K562 (cell line): ENCODE measurements around the gene NCOA3. TPM values are rescaled to one million over a fixed set of nuclear protein-coding genes. Genes with fewer than 3 reads are reported as not detected.

ENCODE experiments used
- C11orf30 ChIP-seq: fragments of 450-650 bp; IDR thresholded peaks from 2 replicates; pipeline ENCODE4 v1.6.1; 2016; ENCODE audit warnings: low read depth, mild to moderate bottlenecking
- CXXC5 ChIP-seq: fragments of 250-450 bp; sonication (Bioruptor Pico); IDR thresholded peaks from 2 replicates; pipeline ENCODE4 v1.8.0; 2022; ENCODE audit warnings: inconsistent platforms, mild to moderate bottlenecking, moderate library complexity
- FOXK1 ChIP-seq: sonication (generic); formaldehyde crosslinking; IDR thresholded peaks from 2 replicates; pipeline ENCODE4 v1.8.0; 2022; ENCODE audit warnings: missing genetic modification reagents, mild to moderate bottlenecking, borderline replicate concordance
- KAT8 ChIP-seq: fragments of 450-650 bp; IDR thresholded peaks from 2 replicates; pipeline ENCODE4 v1.6.1; 2016; ENCODE audit warnings: low read depth, mild to moderate bottlenecking
- MAFF ChIP-seq: IDR thresholded peaks from 2 replicates; pipeline ENCODE4 v1.6.1; 2012; ENCODE audit warnings: low read length, improper control_type of control experiment
- MXI1 ChIP-seq: IDR thresholded peaks from 2 replicates; pipeline ENCODE4 v1.6.1; 2011; ENCODE audit warnings: low read depth, mild to moderate bottlenecking, improper control_type of control experiment, low read length
- NR2C1 ChIP-seq, 2 experiments: fragments of 450-650 bp; IDR thresholded peaks; 2 replicates each; pipeline ENCODE4 v1.6.1; 2017; ENCODE audit warnings: mild to moderate bottlenecking in 2 of 2, antibody characterized with exemption in 1 of 2, inconsistent platforms in 1 of 2, missing compliant biosample characterization in 1 of 2, missing genetic modification characterization in 1 of 2
- SPI1 ChIP-seq: IDR thresholded peaks from 2 replicates; pipeline ENCODE4 v1.6.1; 2011; ENCODE audit warnings: low read depth, low read length, control low read depth, borderline replicate concordance
- TEAD4 ChIP-seq, 2 experiments: sonication (generic) in 1 of 2; formaldehyde crosslinking in 1 of 2; IDR thresholded peaks; 2 replicates each; pipeline versions ENCODE4 v1.6.1 to v1.8.0; 2012 to 2022; ENCODE audit warnings: borderline replicate concordance in 1 of 2, inconsistent platforms in 1 of 2, low read length in 1 of 2, mild to moderate bottlenecking in 1 of 2, missing genetic modification reagents in 1 of 2
- TRIM28 ChIP-seq: fragments of 450-650 bp; IDR thresholded peaks from 2 replicates; pipeline ENCODE4 v1.6.1; 2017
- ZBTB1 ChIP-seq: sonication (generic); formaldehyde crosslinking; IDR thresholded peaks from 2 replicates; pipeline ENCODE4 v1.8.1; 2023; ENCODE audit warnings: missing genetic modification reagents, low read depth, mild to moderate bottlenecking, borderline replicate concordance
- ZBTB7A ChIP-seq: IDR thresholded peaks from 2 replicates; pipeline ENCODE4 v1.6.1; 2011; ENCODE audit warnings: low read depth, mild to moderate bottlenecking, low read length, moderate library complexity, borderline replicate concordance; ENCODE audit not compliant: control insufficient read depth
- ZC3H11A ChIP-seq: IDR thresholded peaks from 2 replicates; pipeline ENCODE4 v1.6.1; 2012; ENCODE audit warnings: low read depth, low read length, improper control_type of control experiment
- ZNF316 ChIP-seq: fragments of 450-650 bp; IDR thresholded peaks from 2 replicates; pipeline ENCODE4 v1.6.1; 2016
- ZNF436 ChIP-seq: fragments of 250-450, 450-650 bp; sonication (Bioruptor Pico); formaldehyde crosslinking; IDR thresholded peaks from 2 replicates; pipeline ENCODE4 v1.7.0; 2020; ENCODE audit warnings: mild to moderate bottlenecking
- polyA plus RNA-seq, 8 experiments: library from polyadenylated mRNA; depleted of rRNA in 4 of 8; stranded (reverse) in 5 of 8; unstranded in 3 of 8; fragments of >200 nt; fragmentation: Nextera tagmentation in 2 of 8; fragmentation: Illumina TruSeq in 1 of 8; extraction: Ambion mirVana in 2 of 8; extraction: Trizol in 1 of 8; gene quantifications; 2 replicates each; pipeline versions ENCODE4 v1.2.1 to v1.2.3, GENCODE V29; 2011 to 2014; ENCODE audit warnings: inconsistent platforms in 1 of 8, missing spikeins in 1 of 8
- total RNA-seq, 7 experiments: library from RNA; depleted of rRNA in 6 of 7; stranded (reverse); fragments of >200 nt in 6 of 7; fragmentation: Illumina TruSeq in 2 of 7; extraction: Trizol in 2 of 7; gene quantifications; 2 replicates each; pipeline versions ENCODE4 v1.2.1 to v1.2.3, GENCODE V29; 2011 to 2021; ENCODE audit warnings: low replicate concordance in 1 of 7
- TF ChIP-seq, protein P1 (sequence below), 2 experiments: fragments of 200-800 bp in 1 of 2; sonication (Bioruptor generic) in 1 of 2; sonication (generic) in 1 of 2; formaldehyde crosslinking in 1 of 2; IDR thresholded peaks in 1 of 2; conservative IDR thresholded peaks in 1 of 2; 2 replicates each; pipeline versions ENCODE4 v1.5.0 to v1.6.1; 2016 to 2020; ENCODE audit warnings: missing compliant biosample characterization in 1 of 2, missing genetic modification characterization in 1 of 2, missing genetic modification reagents in 1 of 2
- TF ChIP-seq, protein P2 (sequence below): fragments of 450-650 bp; formaldehyde crosslinking; IDR thresholded peaks from 2 replicates; pipeline ENCODE4 v1.4.0; 2022; ENCODE audit warnings: missing genetic modification characterization
- TF ChIP-seq, protein P3 (sequence below), 2 experiments: fragments of 450-650 bp; conservative IDR thresholded peaks; 2 replicates each; pipeline ENCODE4 v1.6.1; 2017; ENCODE audit warnings: mild to moderate bottlenecking in 2 of 2, moderate library complexity in 2 of 2
- TF ChIP-seq, protein P4 (sequence below): fragments of 450-650 bp; formaldehyde crosslinking; conservative IDR thresholded peaks from 2 replicates; pipeline ENCODE4 v1.4.0; 2022; ENCODE audit warnings: mild to moderate bottlenecking, missing genetic modification characterization

Gene NCOA3
- total and polyA plus RNA-seq, 9 of the 15 experiments (the other 6 are each of a cell fraction or from before 2014, with no cell fraction given) = 3.2 to 24.3 (median 14.4) TPM

DNA sequence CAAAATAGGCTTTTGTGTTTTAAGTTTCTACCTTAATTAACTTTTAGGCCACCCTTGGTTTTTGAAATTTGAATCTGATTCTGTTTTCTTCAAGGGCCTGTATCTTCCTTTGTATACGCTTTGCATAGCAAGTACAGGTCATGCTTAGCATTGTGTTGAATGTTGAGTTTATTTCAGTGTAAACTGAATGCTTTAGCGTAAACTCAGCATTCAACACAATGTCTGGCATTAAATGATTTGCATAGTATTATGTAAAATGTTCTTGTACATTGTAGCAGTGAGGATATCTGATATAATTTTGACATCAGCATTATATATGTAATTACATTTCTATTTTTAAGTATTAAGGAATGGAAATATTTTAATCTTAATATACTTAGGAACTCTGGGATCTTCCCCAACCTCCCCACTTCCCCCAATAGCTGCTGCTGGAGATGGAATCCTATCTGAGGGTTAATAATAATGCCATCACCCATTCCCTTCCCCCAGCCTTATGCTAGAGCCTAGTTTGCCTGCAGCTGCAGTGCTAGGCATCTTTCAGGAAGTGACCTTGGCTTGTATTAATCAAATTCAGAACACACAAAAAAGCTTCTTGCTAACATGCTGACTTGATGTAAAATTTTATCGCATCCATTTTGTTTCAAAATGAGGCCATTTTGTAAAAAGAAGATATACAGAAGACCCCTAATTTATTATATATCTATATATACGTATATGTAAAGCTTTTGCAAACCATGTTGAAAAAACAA, 73.1 kb downstream of the NCOA3 start (continued):
- TF ChIP-seq CXXC5 (CRISPR knock-in tag) = peak; percentile 21; the same call in 1 of the 2 replicates
- TF ChIP-seq, protein P1, sequence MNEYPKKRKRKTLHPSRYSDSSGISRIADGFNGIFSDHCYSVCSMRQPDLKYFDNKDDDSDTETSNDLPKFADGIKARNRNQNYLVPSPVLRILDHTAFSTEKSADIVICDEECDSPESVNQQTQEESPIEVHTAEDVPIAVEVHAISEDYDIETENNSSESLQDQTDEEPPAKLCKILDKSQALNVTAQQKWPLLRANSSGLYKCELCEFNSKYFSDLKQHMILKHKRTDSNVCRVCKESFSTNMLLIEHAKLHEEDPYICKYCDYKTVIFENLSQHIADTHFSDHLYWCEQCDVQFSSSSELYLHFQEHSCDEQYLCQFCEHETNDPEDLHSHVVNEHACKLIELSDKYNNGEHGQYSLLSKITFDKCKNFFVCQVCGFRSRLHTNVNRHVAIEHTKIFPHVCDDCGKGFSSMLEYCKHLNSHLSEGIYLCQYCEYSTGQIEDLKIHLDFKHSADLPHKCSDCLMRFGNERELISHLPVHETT (CRISPR knock-in tag; conservative IDR thresholded peaks at IDR 0.05 in 1 of 2, IDR thresholded peaks at IDR 0.05 in 1 of 2) = peak in 1 of 2 experiments; percentile 42; a peak in 1 of 4 replicates
- TF ChIP-seq ZBTB7A = no peak
- TF ChIP-seq TEAD4 (IDR thresholded peaks at IDR 0.05; ENCODE audit: low read length) = peak; percentile 55; the same call in 1 of the 2 replicates
- no peak for TF ChIP-seq TEAD4 (CRISPR knock-in tag; IDR thresholded peaks at IDR 0.05; ENCODE audit: borderline replicate concordance)
- no peak for TF ChIP-seq FOXK1
- TF ChIP-seq, protein P2, sequence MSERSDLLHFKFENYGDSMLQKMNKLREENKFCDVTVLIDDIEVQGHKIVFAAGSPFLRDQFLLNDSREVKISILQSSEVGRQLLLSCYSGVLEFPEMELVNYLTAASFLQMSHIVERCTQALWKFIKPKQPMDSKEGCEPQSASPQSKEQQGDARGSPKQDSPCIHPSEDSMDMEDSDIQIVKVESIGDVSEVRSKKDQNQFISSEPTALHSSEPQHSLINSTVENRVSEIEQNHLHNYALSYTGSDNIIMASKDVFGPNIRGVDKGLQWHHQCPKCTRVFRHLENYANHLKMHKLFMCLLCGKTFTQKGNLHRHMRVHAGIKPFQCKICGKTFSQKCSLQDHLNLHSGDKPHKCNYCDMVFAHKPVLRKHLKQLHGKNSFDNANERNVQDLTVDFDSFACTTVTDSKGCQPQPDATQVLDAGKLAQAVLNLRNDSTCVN (CRISPR knock-in tag) = no peak
- peak; percentile 29; the same call in 1 of the 2 replicates for TF ChIP-seq C11orf30
- no peak for TF ChIP-seq MAFF
- no peak for TF ChIP-seq ZNF436
- TF ChIP-seq NR2C1 (IDR thresholded peaks at IDR 0.05) = 0 out of 2 replicates have a peak, but pooled peaks have one; percentile 13
- no peak for TF ChIP-seq NR2C1 (tag; IDR thresholded peaks at IDR 0.05)
- peak; percentile 54; the same call in 1 of the 2 replicates for TF ChIP-seq SPI1
- TF ChIP-seq KAT8 = peak; percentile 86
- no peak for TF ChIP-seq ZBTB1 (CRISPR knock-in tag)
- TF ChIP-seq ZC3H11A = peak; percentile 67; the same call in 1 of the 2 replicates
- no peak for TF ChIP-seq MXI1
- TF ChIP-seq ZNF316 = peak; percentile 41; the same call in 1 of the 2 replicates
- TF ChIP-seq, protein P3, sequence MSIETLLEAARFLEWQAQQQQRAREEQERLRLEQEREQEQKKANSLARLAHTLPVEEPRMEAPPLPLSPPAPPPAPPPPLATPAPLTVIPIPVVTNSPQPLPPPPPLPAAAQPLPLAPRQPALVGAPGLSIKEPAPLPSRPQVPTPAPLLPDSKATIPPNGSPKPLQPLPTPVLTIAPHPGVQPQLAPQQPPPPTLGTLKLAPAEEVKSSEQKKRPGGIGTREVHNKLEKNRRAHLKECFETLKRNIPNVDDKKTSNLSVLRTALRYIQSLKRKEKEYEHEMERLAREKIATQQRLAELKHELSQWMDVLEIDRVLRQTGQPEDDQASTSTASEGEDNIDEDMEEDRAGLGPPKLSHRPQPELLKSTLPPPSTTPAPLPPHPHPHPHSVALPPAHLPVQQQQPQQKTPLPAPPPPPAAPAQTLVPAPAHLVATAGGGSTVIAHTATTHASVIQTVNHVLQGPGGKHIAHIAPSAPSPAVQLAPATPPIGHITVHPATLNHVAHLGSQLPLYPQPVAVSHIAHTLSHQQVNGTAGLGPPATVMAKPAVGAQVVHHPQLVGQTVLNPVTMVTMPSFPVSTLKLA (conservative IDR thresholded peaks at IDR 0.05) = 0 out of 4 replicates have a peak, but pooled peaks of 1 of the 2 experiments have one; percentile 18
- TF ChIP-seq, protein P4, sequence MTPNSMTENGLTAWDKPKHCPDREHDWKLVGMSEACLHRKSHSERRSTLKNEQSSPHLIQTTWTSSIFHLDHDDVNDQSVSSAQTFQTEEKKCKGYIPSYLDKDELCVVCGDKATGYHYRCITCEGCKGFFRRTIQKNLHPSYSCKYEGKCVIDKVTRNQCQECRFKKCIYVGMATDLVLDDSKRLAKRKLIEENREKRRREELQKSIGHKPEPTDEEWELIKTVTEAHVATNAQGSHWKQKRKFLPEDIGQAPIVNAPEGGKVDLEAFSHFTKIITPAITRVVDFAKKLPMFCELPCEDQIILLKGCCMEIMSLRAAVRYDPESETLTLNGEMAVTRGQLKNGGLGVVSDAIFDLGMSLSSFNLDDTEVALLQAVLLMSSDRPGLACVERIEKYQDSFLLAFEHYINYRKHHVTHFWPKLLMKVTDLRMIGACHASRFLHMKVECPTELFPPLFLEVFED (CRISPR knock-in tag) = no peak
- TF ChIP-seq TRIM28 = no peak
